IMR-90 (cell line): ENCODE measurements around the gene PSD. TPM values are rescaled to one million over a fixed set of nuclear protein-coding genes. Genes with fewer than 3 reads are reported as not detected.

Source experiments
- ATAC-seq: fragments of 200-7000 bp; cut with Tn5 transposase; 2 replicates; pipeline ENCODE4 v1.9.1; 2020; ENCODE audit warnings: low read depth, mild to moderate bottlenecking, moderate library complexity
- BruUV-seq: library from RNA; stranded (reverse); fragments of 400-500 nt; replicated peaks from 2 replicates; lab custom pipeline; 2021; lab: Mats Ljungman, UMichigan
- CTCF ChIA-PET: fragments of 300-600 bp; formaldehyde crosslinking; extraction: SDS; loops from one replicate; lab custom pipeline; 2021; ENCODE audit warnings: antibody characterized with exemption; lab: Yijun Ruan, JAX
- POLR2A ChIA-PET: fragments of 300-600 bp; sonication (Branson Sonifier 250); formaldehyde crosslinking; loops from one replicate; lab custom pipeline; 2022; ENCODE audit warnings: antibody characterized with exemption; ENCODE audit not compliant: unreplicated experiment; lab: Charles Lee
- DNase-seq: peaks from one replicate; pipeline ENCODE4 v3.0.0; 2013
- H2AFZ ChIP-seq: replicated peaks from 2 replicates; pipeline ENCODE3; 2013; ENCODE audit warnings: low read length, mild to moderate bottlenecking; ENCODE audit not compliant: poor library complexity
- H2AK5ac ChIP-seq: 2 replicates; pipeline ENCODE4 v1.6.1; 2013; ENCODE audit warnings: low read depth, low read length, inconsistent platforms
- H2AK9ac ChIP-seq: replicated peaks from 2 replicates; pipeline ENCODE3; 2013; ENCODE audit warnings: mild to moderate bottlenecking, low read depth, low read length, moderate library complexity; ENCODE audit not compliant: poor library complexity
- H2BK120ac ChIP-seq: 2 replicates; pipeline ENCODE4 v1.6.1; 2013; ENCODE audit warnings: low read depth, low read length, inconsistent platforms
- H2BK15ac ChIP-seq: 3 replicates; pipeline ENCODE4 v1.6.1; 2013; ENCODE audit warnings: low read depth, low read length, inconsistent platforms
- H2BK20ac ChIP-seq: 2 replicates; pipeline ENCODE4 v1.6.1; 2013; ENCODE audit warnings: low read depth, mild to moderate bottlenecking, inconsistent platforms, low read length, moderate library complexity
- H2BK5ac ChIP-seq: 2 replicates; pipeline ENCODE4 v1.6.1; 2013; ENCODE audit warnings: mild to moderate bottlenecking, low read depth, low read length, inconsistent platforms; ENCODE audit not compliant: poor library complexity, severe bottlenecking
- H3K14ac ChIP-seq: replicated peaks from 2 replicates; pipeline ENCODE4 v1.6.1; 2013; ENCODE audit warnings: low read depth, low read length, inconsistent platforms
- H3K18ac ChIP-seq: 2 replicates; pipeline ENCODE4 v1.6.1; 2013; ENCODE audit warnings: low read depth, low read length, control low read depth
- H3K23ac ChIP-seq: 2 replicates; pipeline ENCODE4 v1.6.1; 2013; ENCODE audit warnings: low read depth, low read length, inconsistent platforms
- H3K27ac ChIP-seq: 2 replicates; pipeline ENCODE4 v1.5.1; 2013; ENCODE audit warnings: mild to moderate bottlenecking, control low read depth, low read length; ENCODE audit not compliant: insufficient read depth
- H3K27me3 ChIP-seq: 2 replicates; pipeline ENCODE4 v1.6.1; 2013; ENCODE audit warnings: low read length; ENCODE audit not compliant: control insufficient read depth, insufficient read depth
- H3K36me3 ChIP-seq: 2 replicates; pipeline ENCODE4 v1.6.1; 2013; ENCODE audit warnings: low read length, mixed read lengths; ENCODE audit not compliant: control insufficient read depth, insufficient read depth
- H3K4ac ChIP-seq: 2 replicates; pipeline ENCODE4 v1.6.1; 2013; ENCODE audit warnings: low read depth, low read length, inconsistent platforms
- H3K4me1 ChIP-seq: 2 replicates; pipeline ENCODE4 v1.6.1; 2013; ENCODE audit warnings: low read length, mixed read lengths; ENCODE audit not compliant: control insufficient read depth, insufficient read depth
- H3K4me2 ChIP-seq: 2 replicates; pipeline ENCODE4 v1.6.1; 2013; ENCODE audit warnings: low read depth, mild to moderate bottlenecking, control low read depth, low read length, moderate library complexity
- H3K4me3 ChIP-seq: 2 replicates; pipeline ENCODE4 v1.5.1; 2013; ENCODE audit warnings: low read depth, mild to moderate bottlenecking, control low read depth, low read length, moderate library complexity; ENCODE audit not compliant: insufficient read depth
- H3K56ac ChIP-seq: 2 replicates; pipeline ENCODE4 v1.6.1; 2013; ENCODE audit warnings: low read length, inconsistent platforms; ENCODE audit not compliant: insufficient read depth; ENCODE audit errors: extremely low read depth
- H3K79me1 ChIP-seq, 2 experiments: 2 replicates each; pipeline ENCODE4 v1.6.1; 2013; ENCODE audit warnings: low read length in 2 of 2, inconsistent platforms in 1 of 2, low read depth in 1 of 2
- H3K9ac ChIP-seq: 2 replicates; pipeline ENCODE4 v1.6.1; 2013; ENCODE audit warnings: low read depth, low read length, control low read depth
- H3K9me1 ChIP-seq: 2 replicates; pipeline ENCODE4 v1.6.1; 2013; ENCODE audit warnings: low read length, inconsistent platforms; ENCODE audit not compliant: insufficient read depth
- H3K9me3 ChIP-seq: 2 replicates; pipeline ENCODE4 v1.6.1; 2013; ENCODE audit warnings: low read length; ENCODE audit not compliant: control insufficient read depth, insufficient read depth
- H4K20me1 ChIP-seq: 2 replicates; pipeline ENCODE4 v1.6.1; 2013; ENCODE audit warnings: low read length, inconsistent platforms; ENCODE audit not compliant: insufficient read depth
- H4K5ac ChIP-seq: 2 replicates; pipeline ENCODE4 v1.6.1; 2013; ENCODE audit warnings: mild to moderate bottlenecking, low read depth, low read length, control low read depth
- H4K8ac ChIP-seq, 2 experiments: 2 replicates each; pipeline ENCODE4 v1.6.1; 2013; ENCODE audit warnings: low read depth in 2 of 2, low read length in 2 of 2, control low read depth in 1 of 2, inconsistent platforms in 1 of 2
- H4K91ac ChIP-seq: 2 replicates; pipeline ENCODE4 v1.6.1; 2013; ENCODE audit warnings: low read depth, low read length, inconsistent platforms; ENCODE audit not compliant: insufficient read depth
- BHLHE40 ChIP-seq: fragments of 150-350 bp; IDR thresholded peaks from 2 replicates; pipeline ENCODE4 v1.6.1; 2016; ENCODE audit warnings: mild to moderate bottlenecking, low read depth, low read length
- CEBPB ChIP-seq: IDR thresholded peaks from 2 replicates; pipeline ENCODE4 v1.6.1; 2012; ENCODE audit warnings: low read depth, low read length, improper control_type of control experiment
- CHD1 ChIP-seq: IDR thresholded peaks from 2 replicates; pipeline ENCODE4 v1.6.1; 2012; ENCODE audit warnings: low read depth, low read length, improper control_type of control experiment
- FOS ChIP-seq: fragments of 150-350 bp; IDR thresholded peaks from 2 replicates; pipeline ENCODE4 v1.6.1; 2016; ENCODE audit warnings: low read depth, low read length
- MAFK ChIP-seq: IDR thresholded peaks from 2 replicates; pipeline ENCODE4 v1.6.1; 2012; ENCODE audit warnings: low read depth, low read length, improper control_type of control experiment
- MAZ ChIP-seq: IDR thresholded peaks from 2 replicates; pipeline ENCODE4 v1.6.1; 2012; ENCODE audit warnings: low read depth, mild to moderate bottlenecking, low read length, improper control_type of control experiment, moderate library complexity, borderline replicate concordance
- MXI1 ChIP-seq: IDR thresholded peaks from 2 replicates; pipeline ENCODE4 v1.6.1; 2012; ENCODE audit warnings: low read depth, mild to moderate bottlenecking, low read length, moderate library complexity, borderline replicate concordance
- NFE2L2 ChIP-seq: fragments of 150-350 bp; IDR thresholded peaks from 2 replicates; pipeline ENCODE4 v1.6.1; 2016; ENCODE audit warnings: low read depth, mild to moderate bottlenecking, low read length
- POLR2A ChIP-seq: IDR thresholded peaks from 2 replicates; pipeline ENCODE4 v1.6.1; 2012; ENCODE audit warnings: mild to moderate bottlenecking, low read depth, low read length
- RCOR1 ChIP-seq: IDR thresholded peaks from 2 replicates; pipeline ENCODE4 v1.6.1; 2012; ENCODE audit warnings: mild to moderate bottlenecking, low read length, improper control_type of control experiment; ENCODE audit not compliant: insufficient replicate concordance
- RFX5 ChIP-seq: IDR thresholded peaks from 2 replicates; pipeline ENCODE4 v1.8.0; 2012; ENCODE audit warnings: low read depth, mild to moderate bottlenecking, low read length, moderate library complexity
- SMC3 ChIP-seq: fragments of 150-350 bp; IDR thresholded peaks from 2 replicates; pipeline ENCODE4 v1.6.1; 2016; ENCODE audit warnings: low read depth, mild to moderate bottlenecking, antibody characterized with exemption, low read length, moderate library complexity
- WGBS, 2 experiments: methylation state at CpG; one replicate each; pipeline versions ENCODE4 v1.1.5 to v1.1.7; 2013; ENCODE audit warnings: missing lambda C conversion rate in 2 of 2; ENCODE audit not compliant: insufficient read length in 1 of 2; ENCODE audit errors: extremely low coverage in 2 of 2; 5-methylcytosine and 5-hydroxymethylcytosine counted together
- dilution Hi-C: fragments of 300-500 bp; cut with HindIII; formaldehyde crosslinking; loops from one replicate; pipeline ENCODE4 v1.14.3; 2018; ENCODE audit warnings: low sequenced_read_pairs; ENCODE audit not compliant: unreplicated experiment
- in situ Hi-C: fragments of 300-500 bp; cut with MboI; formaldehyde crosslinking; loops from 3 replicates; pipeline ENCODE4 v1.14.3; 2019; ENCODE audit warnings: low sequenced_read_pairs, inconsistent platforms, mixed read lengths
- intact Hi-C: fragments of 100-400 bp; cut with micrococcal nuclease; formaldehyde crosslinking; loops from 2 replicates; pipeline ENCODE4 v1.10.0; 2022
- polyA plus RNA-seq, 3 experiments: library from polyadenylated mRNA; depleted of rRNA; stranded (reverse); fragments of >200 nt; gene quantifications; 2 replicates each; pipeline ENCODE4 v1.2.3, GENCODE V29; 2012; ENCODE audit warnings: low replicate concordance in 1 of 3
- total RNA-seq: library from RNA; depleted of rRNA; stranded (reverse); fragments of >200 nt; gene quantifications from 2 replicates; pipeline ENCODE4 v1.2.3, GENCODE V29; 2012
- TF ChIP-seq, protein P1 (sequence below): fragments of 150-350 bp; IDR thresholded peaks from 2 replicates; pipeline ENCODE4 v1.6.1; 2017; ENCODE audit warnings: mild to moderate bottlenecking, antibody characterized with exemption, low read length, low read depth
- TF ChIP-seq, protein P2 (sequence below): conservative IDR thresholded peaks from 2 replicates; pipeline ENCODE4 v1.5.1; 2012; ENCODE audit warnings: mild to moderate bottlenecking, low read depth, low read length, improper control_type of control experiment
- TF ChIP-seq, protein P3 (sequence below): fragments of 150-350 bp; IDR thresholded peaks from 2 replicates; pipeline ENCODE4 v1.6.1; 2016; ENCODE audit warnings: low read depth, mild to moderate bottlenecking, low read length, moderate library complexity, borderline replicate concordance

The PSD gene
- total and polyA plus RNA-seq, 2 of the 4 experiments (the other 2 are of a cell fraction): 2.0 to 4.4 TPM

DNA sequence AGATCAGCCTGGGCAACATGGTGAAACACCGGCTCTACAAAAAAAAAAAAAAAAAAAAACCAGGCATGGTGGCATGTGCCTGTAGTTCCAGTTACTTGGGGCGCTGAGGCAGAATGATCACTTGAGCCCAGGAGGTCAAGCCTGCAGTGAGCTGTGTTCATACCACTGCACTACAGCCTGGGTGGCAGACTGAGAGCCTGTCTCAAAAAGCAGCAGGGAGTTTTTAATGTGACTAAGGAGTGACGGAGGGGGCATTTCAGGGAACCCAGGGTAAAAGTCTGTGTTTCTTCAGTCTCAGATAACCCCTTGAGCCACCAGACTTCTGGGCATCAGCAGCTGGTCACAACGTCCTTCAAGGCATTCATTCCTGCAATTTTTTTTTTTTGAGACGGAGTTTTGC, 34.9 kb upstream of the PSD start:
- DNase-seq: no peak
- no TSS peak for BruUV-seq
- CTCF ChIA-PET: no interaction called here

More for the DNA sequence above, 34.9 kb upstream of the PSD start:
- Histone ChIP-seq H3K79me1 (peaks cover 4% of the 10 kb centered on the region in 2 experiments; a peak in 2 of 4 replicates), H2BK20ac (peak overlapping the region; percentile 27; the same call in 1 of the 2 replicates), H2BK120ac (no peak overlapping the region), H3K4me1 (peaks cover 13% of the 10 kb centered on the region), H2AK5ac (peak overlapping the region; percentile 38; the same call in 1 of the 2 replicates), H3K9ac (no peak overlapping the region), H2BK15ac (no peak overlapping the region), H4K20me1 (no peaks in the 10 kb centered on the region; the same call in 1 of the 2 replicates), H3K4ac (peak overlapping the region; percentile 36; the same call in 1 of the 2 replicates), H2AK9ac (no peak overlapping the region), H3K23ac (no peak overlapping the region), H3K18ac (peak overlapping the region; percentile 1; the same call in 1 of the 2 replicates), H4K8ac (no peak overlapping the region; a peak in 1 of 4 replicates), H2BK5ac (peak overlapping the region; percentile 63), H3K36me3 (no peaks in the 10 kb centered on the region), H3K4me3 (no peak overlapping the region), H4K91ac (0 out of 2 replicates have a peak overlapping the region, but pooled peaks have one; percentile 0), H3K9me1 (peaks cover 19% of the 10 kb centered on the region), H3K56ac (no peak overlapping the region), H2AFZ (no peak overlapping the region), H4K5ac (no peak overlapping the region), H3K14ac (no peak overlapping the region), H3K9me3 (no peaks in the 10 kb centered on the region), H3K27ac (no peak overlapping the region), H3K4me2 (no peak overlapping the region), H3K27me3 (no peaks in the 10 kb centered on the region)
- intact Hi-C loops: no loop called here
- POLR2A ChIA-PET: interaction anchor here (0.6 kb wide), 1 partner anchor 220 kb away, joined by 7 read pairs; no protein-coding TSS in a partner anchor
- no peak for ATAC-seq
- dilution Hi-C loops: no loop called here
- TF ChIP-seq SMC3 (no peak), CHD1 (no peak), BHLHE40 (no peak), MXI1 (no peak), RCOR1 (no peak), POLR2A (no peak), CEBPB (no peak), FOS (no peak), RFX5 (no peak), MAZ (no peak), NFE2L2 (no peak), MAFK (no peak)
- TF ChIP-seq, protein P1, sequence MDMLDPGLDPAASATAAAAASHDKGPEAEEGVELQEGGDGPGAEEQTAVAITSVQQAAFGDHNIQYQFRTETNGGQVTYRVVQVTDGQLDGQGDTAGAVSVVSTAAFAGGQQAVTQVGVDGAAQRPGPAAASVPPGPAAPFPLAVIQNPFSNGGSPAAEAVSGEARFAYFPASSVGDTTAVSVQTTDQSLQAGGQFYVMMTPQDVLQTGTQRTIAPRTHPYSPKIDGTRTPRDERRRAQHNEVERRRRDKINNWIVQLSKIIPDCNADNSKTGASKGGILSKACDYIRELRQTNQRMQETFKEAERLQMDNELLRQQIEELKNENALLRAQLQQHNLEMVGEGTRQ: no peak
- TF ChIP-seq, protein P2, sequence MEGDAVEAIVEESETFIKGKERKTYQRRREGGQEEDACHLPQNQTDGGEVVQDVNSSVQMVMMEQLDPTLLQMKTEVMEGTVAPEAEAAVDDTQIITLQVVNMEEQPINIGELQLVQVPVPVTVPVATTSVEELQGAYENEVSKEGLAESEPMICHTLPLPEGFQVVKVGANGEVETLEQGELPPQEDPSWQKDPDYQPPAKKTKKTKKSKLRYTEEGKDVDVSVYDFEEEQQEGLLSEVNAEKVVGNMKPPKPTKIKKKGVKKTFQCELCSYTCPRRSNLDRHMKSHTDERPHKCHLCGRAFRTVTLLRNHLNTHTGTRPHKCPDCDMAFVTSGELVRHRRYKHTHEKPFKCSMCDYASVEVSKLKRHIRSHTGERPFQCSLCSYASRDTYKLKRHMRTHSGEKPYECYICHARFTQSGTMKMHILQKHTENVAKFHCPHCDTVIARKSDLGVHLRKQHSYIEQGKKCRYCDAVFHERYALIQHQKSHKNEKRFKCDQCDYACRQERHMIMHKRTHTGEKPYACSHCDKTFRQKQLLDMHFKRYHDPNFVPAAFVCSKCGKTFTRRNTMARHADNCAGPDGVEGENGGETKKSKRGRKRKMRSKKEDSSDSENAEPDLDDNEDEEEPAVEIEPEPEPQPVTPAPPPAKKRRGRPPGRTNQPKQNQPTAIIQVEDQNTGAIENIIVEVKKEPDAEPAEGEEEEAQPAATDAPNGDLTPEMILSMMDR: no peak
- TF ChIP-seq, protein P3, sequence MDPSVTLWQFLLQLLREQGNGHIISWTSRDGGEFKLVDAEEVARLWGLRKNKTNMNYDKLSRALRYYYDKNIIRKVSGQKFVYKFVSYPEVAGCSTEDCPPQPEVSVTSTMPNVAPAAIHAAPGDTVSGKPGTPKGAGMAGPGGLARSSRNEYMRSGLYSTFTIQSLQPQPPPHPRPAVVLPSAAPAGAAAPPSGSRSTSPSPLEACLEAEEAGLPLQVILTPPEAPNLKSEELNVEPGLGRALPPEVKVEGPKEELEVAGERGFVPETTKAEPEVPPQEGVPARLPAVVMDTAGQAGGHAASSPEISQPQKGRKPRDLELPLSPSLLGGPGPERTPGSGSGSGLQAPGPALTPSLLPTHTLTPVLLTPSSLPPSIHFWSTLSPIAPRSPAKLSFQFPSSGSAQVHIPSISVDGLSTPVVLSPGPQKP: no peak
- WGBS, 2 experiments: 75% methylated on average over 2 of the region's 5 CpGs; no CpG with 5 or more reads in 1 of the 2 experiments
- in situ Hi-C loops: no loop called here
